ENCODE results near the gene B3GAT1. TPM values are rescaled to one million over a fixed set of nuclear protein-coding genes. Genes with fewer than 3 reads are reported as not detected.

B3GAT1 gene
- total RNA-seq, 1 experiment from 2014 or later, result not detected

DNA sequence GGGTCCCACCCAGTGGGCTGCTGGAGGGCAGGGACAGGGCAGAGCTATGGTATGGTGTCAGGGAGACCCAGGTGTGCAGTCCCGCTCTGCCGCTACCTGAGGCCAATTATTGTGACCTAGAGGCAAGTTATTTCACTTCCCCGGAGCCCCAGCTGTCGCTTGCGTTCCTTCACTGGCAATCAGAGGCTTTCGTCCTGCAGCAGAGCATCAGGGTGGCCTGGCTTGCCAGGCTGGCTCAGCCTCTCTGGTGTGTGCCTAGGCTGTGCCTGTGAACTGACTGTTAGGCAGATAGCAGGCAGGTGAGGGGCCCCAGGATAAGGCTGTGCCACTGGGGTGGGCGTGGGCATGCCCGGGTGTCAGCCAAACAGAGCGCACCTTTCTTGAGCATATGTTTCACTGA lies 48.9 kb downstream of the B3GAT1 start:
- in situ Hi-C loops (cut with HindIII; ENCODE audit: low sequenced_read_pairs), result no loop called here
- no peak for DNase-seq (ENCODE audit: low spot score)

DNA sequence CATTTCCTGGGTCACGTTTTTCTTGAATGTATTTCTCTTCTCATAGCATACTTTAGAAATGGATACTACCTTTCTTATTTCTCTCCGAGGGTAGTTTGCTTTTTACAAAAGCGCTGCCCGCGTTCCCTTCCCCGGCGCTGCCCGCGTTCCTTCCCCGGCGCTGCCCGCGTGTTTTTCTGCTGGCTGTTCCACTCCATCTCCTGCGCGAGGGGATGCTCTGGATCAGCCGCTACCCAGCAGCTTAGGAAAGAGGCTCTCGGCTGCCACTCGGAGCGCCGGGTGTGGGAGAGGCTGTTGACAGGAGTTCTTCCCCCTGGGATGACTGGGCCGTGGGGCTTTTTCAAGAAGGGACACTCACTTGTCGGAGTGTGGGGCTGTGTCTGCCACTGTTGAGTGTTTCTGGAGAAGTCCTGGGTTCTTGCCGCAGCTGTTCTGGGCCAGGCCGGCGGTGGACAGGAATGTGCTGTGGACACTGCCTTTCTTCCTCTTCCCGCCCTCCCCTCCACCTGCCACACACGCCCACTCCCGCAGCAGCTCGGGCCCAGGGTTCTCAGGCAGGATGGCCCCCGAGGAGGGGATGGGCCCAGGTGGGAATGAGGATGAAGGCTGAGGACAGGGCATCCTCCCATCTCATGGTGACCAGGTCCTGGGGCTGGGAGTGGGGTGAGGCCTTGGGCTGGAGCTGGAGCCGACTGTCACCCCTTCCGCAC lies 49.7 kb downstream of the B3GAT1 start:
- in situ Hi-C loops (cut with HindIII; ENCODE audit: low sequenced_read_pairs), result no loop called here
- DNase-seq (ENCODE audit: low spot score), result no peak

DNA sequence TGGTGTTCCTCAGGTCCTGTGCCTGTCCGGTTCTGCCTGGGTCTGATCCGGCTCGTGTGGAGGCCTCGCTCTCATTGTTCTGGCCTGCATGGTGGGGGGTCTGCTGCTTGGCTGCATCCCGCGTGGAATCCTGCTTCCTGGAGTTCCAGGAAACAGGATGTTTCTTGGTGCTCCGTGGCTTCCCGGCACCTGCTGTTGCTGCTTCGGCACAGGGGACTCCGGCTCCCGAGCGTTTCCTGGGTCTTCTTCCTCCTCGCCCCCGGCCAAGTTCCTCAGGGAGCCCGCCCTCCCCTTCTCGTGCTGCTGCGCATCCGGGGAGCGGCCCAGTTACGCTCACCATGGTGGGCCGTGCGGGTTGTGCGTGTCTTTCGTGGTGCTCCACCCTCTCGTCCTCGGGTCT lies 50.4 kb downstream of the B3GAT1 start:
- in situ Hi-C loops (cut with HindIII; ENCODE audit: low sequenced_read_pairs), result no loop called here
- DNase-seq (ENCODE audit: low spot score), result no peak

DNA sequence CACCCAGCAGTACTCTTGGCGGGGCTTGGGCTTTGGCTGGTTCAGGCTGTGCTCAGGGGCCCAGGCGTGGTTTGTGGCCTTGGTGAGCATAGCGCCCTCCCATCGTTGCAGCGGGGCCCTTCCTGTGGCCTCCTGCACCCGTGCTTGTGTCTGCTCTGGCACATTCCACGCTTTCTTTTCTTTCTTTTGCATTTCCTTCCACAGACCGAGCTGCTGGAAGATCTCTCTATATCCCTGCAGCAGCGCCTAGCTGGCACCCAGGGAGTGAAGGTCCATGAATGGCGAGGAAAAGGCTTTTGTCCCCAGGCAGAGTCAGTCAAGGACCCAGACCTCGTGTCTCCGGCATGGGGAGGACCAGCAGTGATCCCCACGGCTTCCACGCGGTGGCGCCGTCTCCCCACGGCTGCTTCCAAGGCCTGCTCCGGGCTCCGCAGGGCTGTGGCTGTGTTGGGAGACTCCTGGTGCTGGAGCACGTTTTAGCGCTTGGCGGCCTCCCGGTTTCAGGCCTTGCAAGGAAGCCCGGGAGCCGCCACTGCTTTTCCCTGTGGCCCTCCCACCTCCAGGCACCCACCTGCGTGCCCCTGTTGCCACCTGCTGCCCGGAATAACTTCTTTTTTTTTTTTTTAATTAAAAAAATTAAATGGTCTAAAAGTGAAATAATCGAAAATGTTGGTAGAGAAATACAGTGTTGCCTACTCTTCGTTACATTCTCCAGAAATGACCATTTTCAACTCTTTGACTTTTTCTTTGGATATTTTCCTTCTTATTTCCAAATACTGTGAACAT lies 51.8 kb downstream of the B3GAT1 start:
- DNase-seq (ENCODE audit: low spot score), result peak; percentile 64
- in situ Hi-C loops (cut with HindIII; ENCODE audit: low sequenced_read_pairs), result no loop called here

DNA sequence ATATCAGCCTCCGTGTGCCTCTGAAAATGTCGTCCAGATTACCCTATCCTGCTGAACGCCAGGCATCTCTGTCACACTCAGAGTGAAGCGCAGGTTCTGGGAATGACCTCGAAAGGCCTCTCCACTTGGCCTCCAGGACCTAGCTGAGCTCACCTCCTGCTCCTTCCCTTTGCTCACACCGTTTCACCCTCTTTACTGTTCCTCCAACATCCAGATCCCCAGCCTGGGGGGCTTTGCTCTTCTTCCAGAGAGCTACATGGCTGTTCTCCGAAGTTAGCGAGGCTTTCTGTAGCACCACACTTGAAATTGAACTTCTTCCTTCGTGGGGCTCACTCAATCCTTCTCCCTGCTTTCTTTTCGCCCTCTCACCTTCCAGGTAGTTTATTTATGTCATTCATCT lies 52.4 kb downstream of the B3GAT1 start:
- in situ Hi-C loops (cut with HindIII; ENCODE audit: low sequenced_read_pairs), result no loop called here
- no peak for DNase-seq (ENCODE audit: low spot score)

DNA sequence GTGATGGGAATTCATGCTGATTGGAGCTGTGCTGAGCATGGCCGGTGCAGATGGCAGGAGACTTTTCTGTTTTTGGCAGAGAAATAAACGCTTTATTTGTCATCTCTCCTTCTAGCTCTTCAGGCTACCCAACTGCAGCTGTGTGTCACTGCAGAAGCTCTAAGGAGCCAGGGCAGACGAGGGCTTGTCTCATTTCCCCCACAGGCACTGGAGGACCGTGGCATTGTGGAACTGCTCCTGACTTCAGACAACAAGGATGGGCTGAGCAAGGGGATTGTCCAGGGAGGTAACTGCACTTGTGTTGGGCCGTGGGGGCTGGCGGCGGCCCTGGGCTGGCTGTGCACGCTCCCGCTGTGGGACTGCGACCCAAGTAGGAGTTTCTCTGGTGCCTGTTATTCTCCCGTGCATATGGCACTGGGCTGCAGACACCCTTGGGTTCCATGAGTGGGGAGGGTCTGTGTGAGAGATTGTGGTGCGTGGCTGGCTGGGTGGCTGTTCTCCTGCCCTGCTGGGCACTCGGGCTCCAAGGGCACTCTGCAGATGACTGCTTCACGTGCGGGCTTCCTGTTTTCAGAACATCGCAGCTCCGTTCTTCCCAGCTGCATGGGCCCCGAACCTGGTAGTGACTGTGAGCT lies 53.1 kb downstream of the B3GAT1 start:
- DNase-seq (ENCODE audit: low spot score), result no peak
- in situ Hi-C loops (cut with HindIII; ENCODE audit: low sequenced_read_pairs), result no loop called here

DNA sequence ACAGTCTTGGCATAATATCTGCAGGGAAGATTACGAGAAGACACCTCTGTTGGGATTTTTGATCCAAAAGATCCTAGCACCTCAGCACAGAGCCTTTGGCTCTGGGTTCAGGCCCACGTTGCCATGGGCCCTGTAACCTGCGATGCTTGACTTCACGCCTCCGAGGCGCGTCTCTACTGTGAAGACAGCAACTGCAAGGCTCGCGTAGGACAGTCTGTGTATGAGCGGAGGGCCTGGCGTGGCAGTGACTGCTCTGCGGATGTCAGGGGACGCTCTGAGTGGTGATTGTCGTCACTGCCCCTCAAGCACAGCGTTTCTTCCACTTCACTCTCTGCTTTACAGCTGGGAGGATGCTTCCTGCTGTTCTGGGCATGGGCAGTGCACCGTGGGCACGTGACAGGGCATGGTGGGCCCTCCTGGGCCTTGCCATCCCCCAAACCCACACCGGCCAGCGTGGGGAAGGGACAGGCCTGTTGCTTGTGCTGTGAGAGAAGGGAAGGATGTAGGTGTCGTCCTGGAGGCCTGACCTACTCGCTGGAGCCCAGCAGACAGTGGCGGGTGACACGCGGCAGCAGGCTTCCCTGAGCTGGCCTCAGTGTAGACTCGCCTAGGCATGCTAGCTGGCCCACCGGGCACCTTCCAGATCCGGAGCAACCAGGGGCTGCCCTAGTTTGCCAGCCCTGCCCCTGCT lies 53.7 kb downstream of the B3GAT1 start:
- no peak for DNase-seq (ENCODE audit: low spot score)
- in situ Hi-C loops (cut with HindIII; ENCODE audit: low sequenced_read_pairs), result no loop called here

DNA sequence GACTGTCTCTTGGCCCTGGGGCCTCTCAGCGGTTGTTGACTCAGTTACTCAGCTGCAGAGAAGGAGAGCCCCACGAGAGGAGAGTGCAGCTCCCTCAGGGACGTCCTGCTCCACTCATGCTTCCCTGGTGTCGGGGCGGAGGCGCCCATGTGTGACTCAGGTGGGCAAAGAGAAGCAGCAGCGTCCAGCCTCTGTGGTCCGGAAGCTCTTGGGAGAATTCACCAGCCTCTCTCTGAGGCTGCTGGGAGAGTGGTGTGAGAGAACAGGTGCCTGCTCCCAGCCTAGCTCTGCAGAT lies 54.5 kb downstream of the B3GAT1 start:
- no peak for DNase-seq (ENCODE audit: low spot score)
- in situ Hi-C loops (cut with HindIII; ENCODE audit: low sequenced_read_pairs), result no loop called here

DNA sequence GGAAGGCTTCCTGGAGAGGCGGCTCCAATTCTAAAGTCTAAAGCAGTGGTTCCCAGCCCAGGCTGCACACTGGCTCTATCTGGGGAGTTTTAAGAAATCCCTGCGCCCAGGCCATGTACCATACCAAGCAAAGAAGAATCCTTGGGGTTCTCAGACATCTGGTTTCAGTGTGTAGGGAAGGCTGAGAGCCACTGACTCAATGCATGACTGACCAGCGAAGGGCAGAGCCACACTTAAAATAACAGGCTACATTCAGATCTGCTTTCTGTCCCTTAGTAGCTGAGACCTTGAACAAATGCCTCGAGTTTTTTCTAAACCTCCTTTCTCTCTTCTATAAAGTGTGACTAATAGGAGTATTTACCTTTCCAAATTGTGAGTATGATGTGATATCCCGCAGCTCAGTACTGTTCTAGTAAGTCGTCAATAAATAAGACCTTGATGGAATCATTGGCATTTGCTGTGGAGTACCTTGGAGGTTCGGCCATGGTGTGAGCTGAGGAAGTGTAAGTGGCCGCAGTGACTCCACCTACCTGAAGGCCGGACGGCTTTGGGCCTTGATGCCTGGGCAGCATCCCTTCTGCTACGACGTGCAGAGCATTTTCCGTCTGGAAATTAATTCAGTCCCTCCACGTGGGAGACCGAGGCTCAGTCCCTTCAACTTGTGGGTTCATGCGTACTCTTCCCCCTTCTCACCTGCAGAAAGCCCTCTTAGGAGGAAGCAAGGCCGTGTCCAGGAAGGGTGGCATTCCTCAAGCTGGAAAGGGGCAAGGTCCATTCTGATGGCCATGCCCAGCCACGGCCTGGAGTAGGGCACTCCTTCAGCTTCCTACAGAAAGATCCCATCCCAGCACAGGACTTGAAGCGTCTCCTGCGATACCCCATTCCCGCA lies 55.1 kb downstream of the B3GAT1 start:
- in situ Hi-C loops (cut with HindIII; ENCODE audit: low sequenced_read_pairs), result no loop called here

DNA sequence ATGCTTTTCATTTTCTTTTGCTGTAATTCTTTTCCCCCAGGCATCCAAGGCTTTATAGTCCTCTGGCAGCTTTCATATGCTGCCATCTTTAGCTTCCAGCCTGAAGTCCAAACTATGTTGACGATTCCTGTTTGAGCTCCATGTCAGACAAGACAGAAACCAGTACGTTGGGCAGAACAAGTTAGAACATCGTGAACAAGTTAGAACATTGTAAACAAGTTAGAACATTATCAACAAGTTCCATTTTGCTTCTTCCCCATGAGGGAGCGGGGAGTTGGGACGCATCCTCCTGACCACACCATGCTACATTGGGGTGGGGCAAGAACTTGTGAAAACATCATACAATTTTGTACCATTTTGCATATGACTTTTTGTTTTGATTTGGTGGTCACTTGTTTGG lies 56.4 kb downstream of the B3GAT1 start:
- DNase-seq (ENCODE audit: low spot score), result no peak
- in situ Hi-C loops (cut with HindIII; ENCODE audit: low sequenced_read_pairs), result no loop called here

More for the DNA sequence above, 55.1 kb downstream of the B3GAT1 start:
- no peak for DNase-seq (ENCODE audit: low spot score)

DNA sequence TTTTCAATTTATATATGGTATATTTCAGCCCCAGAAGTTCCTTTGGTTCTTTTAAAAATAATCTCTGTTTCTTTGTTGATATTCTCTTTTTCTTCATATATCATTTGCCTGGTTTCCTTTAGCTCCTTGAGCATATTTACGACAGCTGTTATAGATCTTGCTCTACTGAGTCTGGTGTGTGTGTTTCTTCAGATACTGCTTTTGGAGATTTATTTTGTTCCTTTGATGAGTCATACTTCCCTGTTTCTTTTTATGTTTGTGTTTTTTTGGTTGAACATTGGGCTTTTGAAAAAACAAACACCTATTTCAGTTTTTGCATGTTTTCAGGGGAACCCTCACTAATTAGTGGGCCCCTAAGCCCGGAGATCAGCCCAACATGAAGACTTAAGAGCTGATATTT lies 56.9 kb downstream of the B3GAT1 start:
- no peak for DNase-seq (ENCODE audit: low spot score)
- in situ Hi-C loops (cut with HindIII; ENCODE audit: low sequenced_read_pairs), result no loop called here

DNA sequence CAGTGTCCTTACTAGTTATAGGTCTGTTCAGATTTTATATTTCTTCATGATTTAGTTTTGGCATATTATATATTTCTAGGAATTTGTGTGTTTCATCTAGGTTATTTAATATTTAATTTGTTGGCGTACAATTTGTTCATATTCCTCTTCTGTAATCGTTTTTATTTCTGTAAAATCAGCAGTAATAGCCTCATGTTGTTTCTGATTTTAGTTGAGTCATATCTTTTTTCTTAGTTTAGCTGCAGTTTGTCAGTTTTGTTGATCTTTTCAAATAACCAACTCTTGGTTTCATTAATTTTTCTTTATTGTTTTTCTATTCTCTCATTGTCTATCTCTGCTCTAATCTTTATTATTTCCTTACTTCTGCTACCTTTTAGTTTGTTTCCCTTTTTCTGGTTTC lies 59.9 kb downstream of the B3GAT1 start:
- in situ Hi-C loops (cut with HindIII; ENCODE audit: low sequenced_read_pairs), result no loop called here

DNA sequence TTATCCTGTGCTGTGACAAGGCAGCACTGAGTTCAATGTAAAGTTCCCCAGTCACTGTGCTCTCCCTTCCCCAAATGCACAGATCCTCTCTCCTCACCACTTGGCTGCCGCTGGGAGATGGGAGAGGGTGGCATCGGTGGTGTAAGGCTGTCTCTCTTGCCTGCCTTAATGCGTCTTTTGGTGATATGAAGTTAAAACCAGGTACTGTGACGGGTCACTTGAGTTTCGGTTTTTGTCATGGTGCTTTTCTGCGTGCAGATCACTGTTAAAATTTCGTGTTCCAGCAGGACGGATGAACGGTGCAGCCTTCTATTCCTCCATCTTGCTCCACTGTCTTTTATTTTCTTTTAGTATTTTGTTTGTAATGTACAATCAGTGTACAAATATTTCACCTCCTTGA lies 61.7 kb downstream of the B3GAT1 start:
- no peak for DNase-seq (ENCODE audit: low spot score)
- in situ Hi-C loops (cut with HindIII; ENCODE audit: low sequenced_read_pairs), result no loop called here

More for the DNA sequence above, 59.9 kb downstream of the B3GAT1 start:
- DNase-seq (ENCODE audit: low spot score), result no peak

DNA sequence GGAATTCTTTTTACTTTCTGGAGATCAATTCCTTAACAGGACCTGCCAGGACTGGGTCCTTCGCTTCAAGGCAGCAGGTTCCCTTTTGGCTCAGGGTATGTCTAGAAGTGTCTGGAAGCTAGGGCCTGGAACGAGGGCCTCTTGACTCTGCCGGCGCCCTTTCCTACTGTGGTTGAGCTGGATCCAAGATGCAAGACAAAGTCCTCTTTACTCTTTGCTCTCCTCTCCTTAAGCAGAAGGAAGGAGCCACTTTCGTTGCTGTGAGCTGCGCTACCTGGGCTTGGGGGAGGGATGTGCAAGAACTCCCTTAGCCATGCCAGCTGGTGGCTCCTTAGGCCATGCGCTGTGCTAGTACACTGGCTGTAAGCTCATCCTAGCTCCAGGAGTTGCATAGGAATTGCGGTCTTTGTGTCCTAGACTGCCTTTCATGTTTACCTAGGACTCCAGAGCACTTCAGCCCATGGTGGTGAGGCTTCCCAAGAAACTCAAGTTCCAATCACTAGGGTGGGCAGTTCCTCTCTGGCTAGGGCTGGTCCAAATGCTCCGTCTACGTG lies 62.2 kb downstream of the B3GAT1 start:
- in situ Hi-C loops (cut with HindIII; ENCODE audit: low sequenced_read_pairs), result no loop called here

DNA sequence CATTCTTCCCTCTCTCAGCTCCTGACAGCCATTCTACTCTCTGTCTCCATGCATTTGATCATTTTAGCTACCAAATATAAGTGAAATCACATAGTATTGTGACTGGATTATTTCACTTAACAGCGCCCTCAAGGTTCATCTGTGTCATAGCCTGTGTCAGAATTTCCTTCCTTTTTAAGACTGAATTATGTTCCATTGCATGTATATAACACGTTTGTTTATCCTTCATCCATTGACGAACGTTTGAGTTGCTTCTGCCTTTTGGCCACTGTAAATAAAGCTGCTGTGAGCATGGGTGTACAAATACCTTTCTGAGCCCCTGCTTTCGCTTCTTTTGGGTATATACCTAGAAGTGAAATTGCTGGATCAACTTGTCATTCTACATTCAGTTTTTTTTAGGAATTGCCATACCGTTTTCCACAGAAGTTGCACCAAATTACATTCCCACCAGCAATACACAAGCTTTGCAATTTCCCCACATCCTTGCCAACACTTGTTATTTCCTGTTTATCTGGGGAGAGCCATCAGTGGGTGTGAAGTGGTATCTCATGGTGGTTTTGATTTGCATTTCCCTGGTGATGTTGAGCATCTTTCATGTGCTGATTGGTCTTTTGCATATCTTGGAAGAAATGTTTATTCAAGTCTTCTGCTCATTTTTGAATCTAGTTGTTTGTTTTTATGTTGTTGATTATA lies 62.8 kb downstream of the B3GAT1 start:
- no peak for DNase-seq (ENCODE audit: low spot score)
- in situ Hi-C loops (cut with HindIII; ENCODE audit: low sequenced_read_pairs), result no loop called here

More for the DNA sequence above, 62.2 kb downstream of the B3GAT1 start:
- no peak for DNase-seq (ENCODE audit: low spot score)

DNA sequence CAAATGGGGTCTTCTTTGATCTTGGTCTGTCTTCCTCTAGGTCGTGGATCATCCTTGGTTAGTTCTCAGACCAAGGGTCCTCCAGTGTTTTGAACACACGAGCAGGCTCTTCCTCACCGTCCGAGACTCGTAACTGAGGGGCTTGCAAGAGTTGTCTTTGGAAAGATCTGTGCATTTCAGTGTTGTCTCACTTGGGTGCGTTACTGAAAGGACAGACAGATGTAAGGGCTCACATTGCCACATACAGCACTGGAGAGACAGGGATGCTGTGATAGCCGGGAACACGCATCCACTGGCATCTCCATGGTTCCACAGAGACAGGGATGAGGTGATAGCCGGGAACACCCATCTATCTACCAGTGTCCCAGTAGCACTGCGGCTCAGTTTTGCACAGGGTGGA lies 64.6 kb downstream of the B3GAT1 start:
- in situ Hi-C loops (cut with HindIII; ENCODE audit: low sequenced_read_pairs), result no loop called here
- no peak for DNase-seq (ENCODE audit: low spot score)

DNA sequence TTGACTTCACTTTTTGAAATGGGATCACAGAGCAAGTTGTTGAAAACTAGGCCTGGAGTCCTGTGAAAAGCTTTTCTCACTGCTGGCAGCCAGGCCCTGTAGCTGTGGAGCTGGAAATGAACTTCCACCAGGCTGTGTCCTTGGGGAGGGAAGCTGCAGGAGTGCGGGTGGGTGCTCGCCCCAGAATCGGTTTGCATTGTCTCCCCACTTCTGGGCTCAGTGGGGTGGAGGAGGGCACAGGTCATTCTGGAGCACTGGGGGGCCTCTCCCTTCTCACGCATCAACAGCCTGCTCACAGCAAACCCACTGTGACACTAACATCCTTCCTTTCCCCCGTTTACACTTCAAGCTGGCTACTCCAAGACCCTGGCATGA lies 65.1 kb downstream of the B3GAT1 start:
- in situ Hi-C loops (cut with HindIII; ENCODE audit: low sequenced_read_pairs), result no loop called here
- DNase-seq (ENCODE audit: low spot score), result no peak

Measured in G401 (cell line).